Stimulated activated effector memory CD8-positive, alpha-beta T cell treated with anti-CD3 and anti-CD28 coated beads, Interleukin-12 subunit alpha, Interleukin-12 subunit beta, amount 100 ng/mL, for 72 hours (primary cell): Measurements from ENCODE around the gene FEZF1.

Experiments used
- ATAC-seq: fragments of 150-1000 bp; cut with Tn5 transposase; 2 replicates; pipeline ENCODE4 v1.10.0; 2021
- DNase-seq, 2 donors: peaks; one replicate each; pipeline ENCODE4 v3.0.0; 2021 to 2022; ENCODE audit warnings: low spot score in 2 of 2
- H3K27ac Mint-ChIP-seq: one replicate; pipeline ENCODE4 v1.8.0; 2022; ENCODE audit warnings: mild to moderate bottlenecking, mixed read lengths
- H3K36me3 Mint-ChIP-seq: one replicate; pipeline ENCODE4 v1.8.0; 2022; ENCODE audit warnings: mild to moderate bottlenecking, mixed read lengths
- H3K4me1 Mint-ChIP-seq: one replicate; pipeline ENCODE4 v1.8.0; 2022; ENCODE audit warnings: mixed read lengths
- H3K4me3 Mint-ChIP-seq: one replicate; pipeline ENCODE4 v1.8.0; 2022; ENCODE audit warnings: mild to moderate bottlenecking, mixed read lengths
- H3K9me3 Mint-ChIP-seq: one replicate; pipeline ENCODE4 v1.8.0; 2022; ENCODE audit warnings: mixed read lengths

The FEZF1 gene

GRCh38 chr7:122260336-122260735 is 44.2 kb downstream of the FEZF1 start:
- no peak for DNase-seq
- Mint-ChIP-seq H3K4me3 (no peak overlapping the region), H3K9me3 (peaks cover 14% of the 10 kb centered on the region), H3K27ac (no peak overlapping the region), H3K4me1 (no peaks in the 10 kb centered on the region), H3K36me3 (no peaks in the 10 kb centered on the region)
- no peak for ATAC-seq

GRCh38 chr7:122258971-122259370 is 45.6 kb downstream of the FEZF1 start:
- Mint-ChIP-seq H3K36me3 (no peaks in the 10 kb centered on the region), H3K4me3 (no peak overlapping the region), H3K9me3 (peaks cover 12% of the 10 kb centered on the region), H3K27ac (no peak overlapping the region), H3K4me1 (no peaks in the 10 kb centered on the region)
- ATAC-seq (no peak), DNase-seq (no peak)

GRCh38 chr7:122257056-122257455 is 47.5 kb downstream of the FEZF1 start:
- no peaks in the 10 kb centered on the region for H3K4me1 Mint-ChIP-seq
- ATAC-seq = no peak
- no peak overlapping the region for H3K4me3 Mint-ChIP-seq
- peaks cover 9% of the 10 kb centered on the region for H3K9me3 Mint-ChIP-seq
- no peak for DNase-seq
- H3K27ac Mint-ChIP-seq = no peak overlapping the region
- no peaks in the 10 kb centered on the region for H3K36me3 Mint-ChIP-seq

- H3K9me3 Mint-ChIP-seq = peaks cover 6% of the 10 kb centered on the region
- H3K27ac Mint-ChIP-seq = no peak overlapping the region
- H3K4me1 Mint-ChIP-seq = no peaks in the 10 kb centered on the region
- H3K36me3 Mint-ChIP-seq = no peaks in the 10 kb centered on the region
- no peak for ATAC-seq
- DNase-seq = no peak
- no peak overlapping the region for H3K4me3 Mint-ChIP-seq
These were observed 48.5 kb downstream of the FEZF1 start for GRCh38 chr7:122256046-122256445.

DNA sequence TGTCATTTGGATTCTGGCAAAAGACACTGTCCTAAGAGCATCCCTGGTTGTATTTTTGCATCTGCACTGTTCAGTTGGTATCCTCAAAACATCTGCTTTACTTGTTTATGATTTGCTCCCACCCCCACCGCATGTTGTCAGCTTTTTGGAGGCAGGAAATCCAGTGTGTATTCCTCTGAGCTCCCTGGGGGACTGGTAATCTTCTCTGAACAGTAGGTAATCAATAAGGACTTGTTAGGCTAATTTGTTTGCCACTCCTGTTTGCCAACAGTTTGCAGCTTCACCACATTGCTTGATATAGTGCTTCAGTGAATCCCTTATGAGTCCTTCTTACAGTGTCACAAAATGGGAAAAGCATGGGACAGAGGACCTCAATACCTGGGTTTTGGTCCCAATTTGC is 49.1 kb downstream of the FEZF1 start:
- no peak for DNase-seq
- Mint-ChIP-seq H3K4me1 (no peaks in the 10 kb centered on the region), H3K9me3 (peaks cover 6% of the 10 kb centered on the region), H3K27ac (no peak overlapping the region), H3K4me3 (no peak overlapping the region), H3K36me3 (no peaks in the 10 kb centered on the region)
- no peak for ATAC-seq
